ENCODE data around the gene DTNBP1. TPM values are rescaled to one million over a fixed set of nuclear protein-coding genes. Genes with fewer than 3 reads are reported as not detected.

DTNBP1 gene
- total RNA-seq, 1 donor from 2014 or later = 19.2 TPM

DNA sequence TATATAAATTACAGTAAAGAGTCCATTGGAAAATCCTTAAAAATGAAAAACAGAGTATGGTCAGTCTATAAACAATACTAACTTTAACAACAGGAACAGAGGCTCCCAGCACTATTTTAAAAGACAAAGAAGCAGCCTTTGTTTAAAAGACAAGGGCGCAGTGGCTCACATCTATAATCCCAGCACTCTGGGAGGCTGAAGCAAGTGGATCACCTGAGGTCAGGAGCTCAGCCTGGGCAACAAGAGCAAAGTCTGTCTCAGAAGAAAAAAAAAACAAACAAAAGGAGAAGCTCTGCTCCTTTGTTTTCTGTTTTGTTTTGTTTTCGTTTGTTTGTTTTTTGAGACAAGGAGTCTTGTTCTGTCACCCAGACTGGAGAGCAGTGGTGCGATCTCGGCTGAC lies 89.4 kb downstream of the DTNBP1 start:
- intact Hi-C loops (cut with micrococcal nuclease) = no loop called here
- H3K4me1 ChIP-seq = peaks cover 16% of the 10 kb centered on the region
- no peaks in the 10 kb centered on the region for H3K9me3 ChIP-seq (replicated peaks)
- H3K27ac ChIP-seq (replicated peaks) = no peak overlapping the region
- no peaks in the 10 kb centered on the region for H3K36me3 ChIP-seq
- TF ChIP-seq, protein P1, sequence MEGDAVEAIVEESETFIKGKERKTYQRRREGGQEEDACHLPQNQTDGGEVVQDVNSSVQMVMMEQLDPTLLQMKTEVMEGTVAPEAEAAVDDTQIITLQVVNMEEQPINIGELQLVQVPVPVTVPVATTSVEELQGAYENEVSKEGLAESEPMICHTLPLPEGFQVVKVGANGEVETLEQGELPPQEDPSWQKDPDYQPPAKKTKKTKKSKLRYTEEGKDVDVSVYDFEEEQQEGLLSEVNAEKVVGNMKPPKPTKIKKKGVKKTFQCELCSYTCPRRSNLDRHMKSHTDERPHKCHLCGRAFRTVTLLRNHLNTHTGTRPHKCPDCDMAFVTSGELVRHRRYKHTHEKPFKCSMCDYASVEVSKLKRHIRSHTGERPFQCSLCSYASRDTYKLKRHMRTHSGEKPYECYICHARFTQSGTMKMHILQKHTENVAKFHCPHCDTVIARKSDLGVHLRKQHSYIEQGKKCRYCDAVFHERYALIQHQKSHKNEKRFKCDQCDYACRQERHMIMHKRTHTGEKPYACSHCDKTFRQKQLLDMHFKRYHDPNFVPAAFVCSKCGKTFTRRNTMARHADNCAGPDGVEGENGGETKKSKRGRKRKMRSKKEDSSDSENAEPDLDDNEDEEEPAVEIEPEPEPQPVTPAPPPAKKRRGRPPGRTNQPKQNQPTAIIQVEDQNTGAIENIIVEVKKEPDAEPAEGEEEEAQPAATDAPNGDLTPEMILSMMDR (IDR thresholded peaks at IDR 0.05; ENCODE audit: borderline replicate concordance) = no peak
- H3K27me3 ChIP-seq (ENCODE audit: low read depth) = no peaks in the 10 kb centered on the region
- DNase-seq = no peak
- no peak overlapping the region for H3K4me3 ChIP-seq

- no peaks in the 10 kb centered on the region for H3K27me3 ChIP-seq (ENCODE audit: low read depth)
- intact Hi-C loops (cut with micrococcal nuclease) = no loop called here
- TF ChIP-seq, protein P1 (IDR thresholded peaks at IDR 0.05; ENCODE audit: borderline replicate concordance) = no peak
- no peaks in the 10 kb centered on the region for H3K36me3 ChIP-seq
- no peak overlapping the region for H3K4me3 ChIP-seq
- H3K4me1 ChIP-seq = peaks cover 17% of the 10 kb centered on the region
- H3K9me3 ChIP-seq (replicated peaks) = no peaks in the 10 kb centered on the region
- H3K27ac ChIP-seq (replicated peaks) = no peak overlapping the region
- no peak for DNase-seq
These were observed 90.4 kb downstream of the DTNBP1 start for GRCh38 chr6:15572296-15573016.

DNA sequence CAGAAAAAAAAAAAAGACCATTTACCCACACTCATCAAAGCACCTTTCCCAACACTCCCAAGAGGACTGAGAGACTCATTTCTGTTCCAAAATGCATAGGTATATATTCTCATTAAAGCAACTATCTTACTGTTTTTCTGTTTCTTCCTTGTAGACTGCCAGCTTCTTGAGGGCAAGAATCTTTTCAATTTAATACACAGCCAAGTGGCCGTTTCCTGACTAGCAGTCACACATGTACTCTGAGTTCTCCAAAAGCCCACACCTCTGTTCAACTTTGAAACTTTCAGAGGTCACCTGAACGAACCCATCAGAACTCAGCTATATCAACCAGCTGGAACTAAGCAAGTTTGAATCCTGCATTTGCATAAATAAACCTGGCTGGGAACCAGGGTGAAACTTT lies 92.7 kb downstream of the DTNBP1 start:
- H3K4me3 ChIP-seq = no peak overlapping the region
- no peak for DNase-seq
- no peaks in the 10 kb centered on the region for H3K27me3 ChIP-seq (ENCODE audit: low read depth)
- no peaks in the 10 kb centered on the region for H3K9me3 ChIP-seq (replicated peaks)
- intact Hi-C loops (cut with micrococcal nuclease) = no loop called here
- TF ChIP-seq, protein P1 (IDR thresholded peaks at IDR 0.05; ENCODE audit: borderline replicate concordance) = no peak
- H3K4me1 ChIP-seq = peaks cover 17% of the 10 kb centered on the region
- H3K27ac ChIP-seq (replicated peaks) = no peak overlapping the region
- no peaks in the 10 kb centered on the region for H3K36me3 ChIP-seq

- Histone ChIP-seq H3K27me3 (ENCODE audit: low read depth) (no peaks in the 10 kb centered on the region), H3K4me3 (no peak overlapping the region), H3K36me3 (no peaks in the 10 kb centered on the region), H3K4me1 (peaks cover 17% of the 10 kb centered on the region), H3K9me3 (replicated peaks) (no peaks in the 10 kb centered on the region), H3K27ac (replicated peaks) (peak overlapping the region; percentile 24)
- DNase-seq = no peak
- intact Hi-C loops (cut with micrococcal nuclease) = no loop called here
- TF ChIP-seq, protein P1 (IDR thresholded peaks at IDR 0.05; ENCODE audit: borderline replicate concordance) = no peak
These were observed 93.5 kb downstream of the DTNBP1 start for GRCh38 chr6:15569035-15569995.

DNA sequence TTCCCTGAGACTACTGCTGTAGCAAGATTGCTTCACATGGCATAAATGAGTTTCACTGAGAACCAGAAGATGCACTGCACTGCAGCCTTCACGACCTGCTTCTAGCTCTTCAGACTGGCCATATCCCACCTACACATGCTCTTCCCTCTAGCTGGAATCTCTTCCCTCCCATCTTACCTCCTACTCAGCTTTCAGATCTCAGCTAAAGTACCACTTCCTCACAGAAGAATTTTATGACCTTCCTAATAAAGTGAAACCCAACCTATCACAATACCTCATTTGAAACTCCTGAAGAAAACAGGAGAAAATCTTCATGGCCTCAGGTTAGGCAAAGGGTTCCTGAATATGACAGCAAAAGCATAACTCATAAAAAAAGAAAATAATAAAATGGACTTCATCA lies 99.9 kb downstream of the DTNBP1 start:
- Histone ChIP-seq H3K9me3 (replicated peaks) (no peaks in the 10 kb centered on the region), H3K36me3 (no peaks in the 10 kb centered on the region), H3K27ac (replicated peaks) (no peak overlapping the region), H3K4me1 (no peaks in the 10 kb centered on the region), H3K4me3 (no peak overlapping the region), H3K27me3 (ENCODE audit: low read depth) (no peaks in the 10 kb centered on the region)
- DNase-seq = no peak
- intact Hi-C loops (cut with micrococcal nuclease) = no loop called here
- TF ChIP-seq, protein P1 (IDR thresholded peaks at IDR 0.05; ENCODE audit: borderline replicate concordance) = no peak

All from left ventricle myocardium inferior (tissue), 1 donor.